Pancreas (tissue), 10 donors: Measurements from ENCODE around the gene DSC3. TPM values are rescaled to one million over a fixed set of nuclear protein-coding genes. Genes with fewer than 3 reads are reported as not detected.

Experiments used
- ATAC-seq, 4 donors: fragments of 200-7000 bp; cut with Tn5 transposase; one replicate each; pipeline versions ENCODE4 v1.8.0 to v1.9.1; 2020; ENCODE audit warnings: mild to moderate bottlenecking in 4 of 4, moderate library complexity in 4 of 4
- DNase-seq, 6 donors: peaks; one replicate each; pipeline ENCODE4 v3.0.0-alpha.2; 2020
- FAIRE-seq: peaks from 2 replicates; lab custom pipeline; 2012; peaks lifted over from hg19 to GRCh38; lab: Jason Lieb, UNC
- H3K27ac ChIP-seq, 4 donors: fragments of 200-600 bp; sonication (generic); 1 replicate in 3 of 4; 2 replicates in 1 of 4; pipeline versions ENCODE4 v1.5.0 to v1.8.0; 2020
- H3K27me3 ChIP-seq, 4 donors: fragments of 200-600 bp; one replicate each; pipeline ENCODE4 v1.8.0; 2021
- H3K36me3 ChIP-seq, 3 donors: fragments of 200-600 bp; sonication (generic) in 1 of 3; one replicate each; pipeline versions ENCODE4 v1.5.0 to v1.8.0; 2020 to 2021
- H3K4me1 ChIP-seq, 3 donors: fragments of 200-600 bp; one replicate each; pipeline ENCODE4 v1.8.0; 2021
- H3K4me3 ChIP-seq, 4 donors: fragments of 200-600 bp; sonication (generic) in 2 of 4; one replicate each; pipeline versions ENCODE4 v1.5.0 to v1.8.0; 2020 to 2021
- H3K9me3 ChIP-seq, 4 donors: fragments of 200-600 bp; one replicate each; pipeline ENCODE4 v1.8.0; 2021
- whole genome bisulfite sequencing, 2 donors: extraction: QIAGEN DNeasy Blood & Tissue Kit; methylation state at CpG; one replicate each; pipeline ENCODE4 v1.1.7; 2013; 5-methylcytosine and 5-hydroxymethylcytosine counted together
- intact Hi-C, 3 donors: fragments of 100-400 bp; cut with DNase I; formaldehyde crosslinking; loops; one replicate each; pipeline versions ENCODE4 v1.11.1 to v1.14.2; 2022
- polyA plus RNA-seq, 2 donors: library from polyadenylated mRNA; stranded (reverse); fragments of 200-250 nt; gene quantifications; one replicate each; pipeline ENCODE4 v1.2.3, GENCODE V29; 2013
- total RNA-seq, 6 donors: library from RNA; stranded (reverse); fragmentation: NEBNext Ultra II Directional in 4 of 6; extraction: Animal tissue kit (Norgen Biotek cat#: 25700) in 4 of 6; gene quantifications; one replicate each; pipeline versions ENCODE4 v1.2.1 to v1.2.4, GENCODE V29; 2021 to 2023
- TF ChIP-seq, protein P1 (sequence below), 4 donors: fragments of 200-600 bp; sonication (generic) in 3 of 4; IDR thresholded peaks; one replicate each; pipeline versions ENCODE4 v1.5.0 to v1.8.0; 2021; ENCODE audit warnings: antibody characterized with exemption in 4 of 4
- donor health status: healthy with polysubstance abuse.
- donor health status: DM: no; HTN: no; CAD: no; lungs with moderate emphysema.
- donor health status: DM: no; HTN: no; CAD: no.
- donor health status: control.
- donor health status: control.
- donor health status: Bipolar disorder and iron deficiency.
- donor health status: DM: yes; HTN: yes; CAD: no.
- donor health status: DM: no; HTN: no; CAD: no.
- donor health status: DM: no; HTN: no; CAD: no.
- donor health status: DM: yes; HTN: yes; CAD: no.

The DSC3 gene
- total and polyA plus RNA-seq, 8 donors, result 0.04 to 0.12 (median 0.06) TPM; not detected in 1

DNA sequence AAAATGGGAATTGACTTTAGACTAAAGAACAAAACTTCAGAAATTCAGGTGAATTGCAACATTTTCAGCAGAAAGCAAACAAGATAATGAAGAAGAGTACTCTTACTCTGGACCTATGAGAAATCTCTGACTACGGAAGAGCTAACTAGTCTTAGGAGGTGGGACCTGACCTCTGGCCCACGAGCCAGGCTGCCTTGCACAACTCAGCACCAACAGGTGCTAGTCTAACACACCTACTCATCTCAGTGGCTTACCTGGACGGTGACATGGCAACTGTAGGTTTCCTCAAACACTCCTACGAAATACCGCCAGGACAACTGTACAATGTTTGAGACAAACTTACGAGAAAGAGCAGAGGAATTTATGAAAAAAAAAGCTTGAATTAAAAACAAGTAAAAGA lies 3.1 kb upstream of the DSC3 start:
- ATAC-seq (no peak), FAIRE-seq (no peak), DNase-seq (no peak)
- no peak overlapping the region for H3K27ac ChIP-seq
- peaks cover 0 to 40% (median 6%) of the 10 kb centered on the region in 4 donors for H3K27me3 ChIP-seq
- H3K4me3 ChIP-seq, result no peak overlapping the region
- no peaks in the 10 kb centered on the region for H3K9me3 ChIP-seq
- no peaks in the 10 kb centered on the region for H3K36me3 ChIP-seq
- peaks cover 0 to 6% (median 3%) of the 10 kb centered on the region in 3 donors for H3K4me1 ChIP-seq
- intact Hi-C loops, result no loop called here
- WGBS, 2 donors, result 81 to 86% methylated on average over 6 of the region's 6 CpGs
- TF ChIP-seq, protein P1, sequence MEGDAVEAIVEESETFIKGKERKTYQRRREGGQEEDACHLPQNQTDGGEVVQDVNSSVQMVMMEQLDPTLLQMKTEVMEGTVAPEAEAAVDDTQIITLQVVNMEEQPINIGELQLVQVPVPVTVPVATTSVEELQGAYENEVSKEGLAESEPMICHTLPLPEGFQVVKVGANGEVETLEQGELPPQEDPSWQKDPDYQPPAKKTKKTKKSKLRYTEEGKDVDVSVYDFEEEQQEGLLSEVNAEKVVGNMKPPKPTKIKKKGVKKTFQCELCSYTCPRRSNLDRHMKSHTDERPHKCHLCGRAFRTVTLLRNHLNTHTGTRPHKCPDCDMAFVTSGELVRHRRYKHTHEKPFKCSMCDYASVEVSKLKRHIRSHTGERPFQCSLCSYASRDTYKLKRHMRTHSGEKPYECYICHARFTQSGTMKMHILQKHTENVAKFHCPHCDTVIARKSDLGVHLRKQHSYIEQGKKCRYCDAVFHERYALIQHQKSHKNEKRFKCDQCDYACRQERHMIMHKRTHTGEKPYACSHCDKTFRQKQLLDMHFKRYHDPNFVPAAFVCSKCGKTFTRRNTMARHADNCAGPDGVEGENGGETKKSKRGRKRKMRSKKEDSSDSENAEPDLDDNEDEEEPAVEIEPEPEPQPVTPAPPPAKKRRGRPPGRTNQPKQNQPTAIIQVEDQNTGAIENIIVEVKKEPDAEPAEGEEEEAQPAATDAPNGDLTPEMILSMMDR (IDR thresholded peaks at IDR 0.05), result no peak

DNA sequence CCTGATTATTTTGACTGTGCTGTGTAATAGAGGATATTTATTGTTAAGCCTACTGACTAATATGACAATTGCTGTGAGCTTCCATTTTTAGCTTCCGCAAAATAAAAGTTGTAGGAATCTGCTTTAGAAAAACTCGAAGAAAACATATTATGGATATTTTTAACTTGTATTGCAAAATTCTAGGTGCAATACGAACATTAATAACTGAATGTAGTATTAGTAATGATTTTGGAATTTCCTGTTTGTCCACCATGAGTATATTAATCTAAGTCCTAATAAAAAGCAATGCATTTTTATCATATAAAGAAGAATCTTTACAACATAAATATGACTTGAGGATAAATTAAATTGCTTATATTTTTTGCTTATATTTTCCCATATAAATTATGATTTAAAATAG lies 2.4 kb upstream of the DSC3 start:
- H3K4me3 ChIP-seq, result no peak overlapping the region
- FAIRE-seq (no peak), ATAC-seq (no peak), DNase-seq (no peak)
- whole genome bisulfite sequencing, 2 donors, result 79% methylated on average over 3 of the region's 3 CpGs
- H3K4me1 ChIP-seq, result peaks cover 0 to 6% (median 3%) of the 10 kb centered on the region in 3 donors
- TF ChIP-seq, protein P1 (IDR thresholded peaks at IDR 0.05), result no peak
- intact Hi-C loops, result no loop called here
- no peaks in the 10 kb centered on the region for H3K9me3 ChIP-seq
- peaks cover 3 to 46% (median 13%) of the 10 kb centered on the region in 4 donors for H3K27me3 ChIP-seq
- H3K27ac ChIP-seq, result no peak overlapping the region
- no peaks in the 10 kb centered on the region for H3K36me3 ChIP-seq

DNA sequence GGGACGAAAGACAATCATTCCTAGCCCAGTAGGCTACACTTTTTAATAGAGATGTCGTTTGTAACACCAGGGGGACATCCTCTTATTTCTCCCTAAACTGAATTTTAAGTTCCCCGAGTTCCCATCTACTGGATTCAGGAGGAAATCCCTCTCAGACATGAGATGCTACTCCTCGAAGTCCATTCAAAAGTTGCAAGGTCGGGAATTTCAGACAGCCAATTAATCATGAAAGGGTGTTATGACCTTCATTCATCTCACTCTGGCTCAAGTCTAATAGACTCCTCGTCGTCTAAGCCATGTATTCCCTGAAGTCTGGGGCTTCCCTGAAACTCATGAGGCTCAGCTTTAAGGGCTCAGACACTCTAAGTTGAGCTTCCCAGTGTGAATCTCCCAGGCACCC lies 1.2 kb upstream of the DSC3 start:
- Histone ChIP-seq H3K4me3 (no peak overlapping the region), H3K36me3 (no peaks in the 10 kb centered on the region), H3K9me3 (no peaks in the 10 kb centered on the region), H3K27ac (no peak overlapping the region), H3K4me1 (peaks cover 0 to 6% (median 3%) of the 10 kb centered on the region in 3 donors), H3K27me3 (peaks cover 7 to 58% (median 23%) of the 10 kb centered on the region in 4 donors)
- TF ChIP-seq, protein P1 (IDR thresholded peaks at IDR 0.05), result no peak
- DNase-seq (no peak), FAIRE-seq (no peak), ATAC-seq (no peak)
- intact Hi-C loops, result no loop called here
- 61 to 67% methylated on average over 7 of the region's 7 CpGs for WGBS, 2 donors

DNA sequence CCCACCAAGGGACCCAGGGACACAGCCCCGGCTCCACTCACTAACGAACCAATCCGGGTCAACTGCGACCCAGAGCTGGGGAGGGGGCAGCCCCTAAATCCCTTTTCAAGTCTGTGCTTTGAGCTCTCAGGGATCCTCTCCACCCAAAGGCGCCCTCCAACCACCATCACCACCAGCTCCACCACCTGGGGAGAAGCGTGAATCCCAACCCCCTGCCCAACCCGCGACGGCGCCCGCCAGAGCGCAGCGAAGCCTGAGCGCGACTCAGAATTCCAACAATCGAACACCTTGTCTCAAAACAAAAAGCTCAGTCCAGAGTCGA lies 497 bp downstream of the DSC3 start:
- ATAC-seq (peak; percentile 25 to 56 (median 40)), DNase-seq (no peak), FAIRE-seq (no peak)
- 5% methylated on average over 17 of the region's 17 CpGs for WGBS, 2 donors
- Histone ChIP-seq H3K4me3 (peak overlapping the region in 2 of 4 donors; percentile 32 to 44), H3K27me3 (peaks cover 7 to 70% (median 23%) of the 10 kb centered on the region in 4 donors), H3K36me3 (no peaks in the 10 kb centered on the region), H3K9me3 (no peaks in the 10 kb centered on the region), H3K27ac (no peak overlapping the region), H3K4me1 (peaks cover 0 to 6% (median 3%) of the 10 kb centered on the region in 3 donors)
- TF ChIP-seq, protein P1 (IDR thresholded peaks at IDR 0.05), result no peak
- intact Hi-C loops, result no loop called here

DNA sequence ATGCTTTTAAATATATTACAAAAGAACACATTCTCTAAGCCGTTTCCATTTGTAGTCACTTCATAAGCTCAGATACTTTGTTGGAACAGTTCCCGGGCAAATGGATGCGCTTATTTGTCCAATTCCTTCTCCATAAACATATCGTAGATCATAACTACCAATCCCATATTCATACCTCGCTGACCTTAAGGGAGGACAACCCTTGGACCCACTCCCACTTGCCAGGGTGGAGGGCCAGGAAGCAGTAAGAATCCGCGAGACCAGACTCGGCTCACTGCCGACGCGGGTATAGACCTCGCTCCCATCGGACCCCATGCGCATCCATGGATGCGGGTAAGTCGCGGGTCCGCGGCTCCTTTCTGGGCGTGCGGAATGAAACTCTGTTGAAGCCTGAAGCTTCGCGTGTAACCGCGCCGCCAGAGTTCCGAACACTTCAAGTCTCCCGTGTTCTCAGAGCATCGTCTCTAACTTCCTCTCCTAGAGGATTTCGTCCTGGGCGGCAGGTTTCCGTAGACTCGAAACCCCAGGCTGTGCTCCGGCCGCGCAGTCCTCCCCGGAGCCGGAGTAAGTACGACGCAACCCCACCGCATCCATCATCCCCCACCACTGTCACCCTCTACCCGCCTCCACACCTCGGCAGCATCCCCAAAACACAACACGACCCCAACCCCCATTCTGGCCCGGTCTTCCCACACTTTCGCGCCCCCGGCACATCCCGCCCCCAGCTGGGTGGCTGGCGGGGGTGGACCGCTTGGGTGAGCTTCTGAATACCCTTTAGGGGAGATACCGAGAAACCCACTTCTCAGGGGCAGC lies 1.1 kb downstream of the DSC3 start:
- TF ChIP-seq, protein P1 (IDR thresholded peaks at IDR 0.05), result no peak
- ATAC-seq, result peak in 3 of 4 donors; percentile 24 to 54 (median 32)
- no peaks in the 10 kb centered on the region for H3K9me3 ChIP-seq
- H3K27me3 ChIP-seq, result peaks cover 7 to 70% (median 23%) of the 10 kb centered on the region in 4 donors
- intact Hi-C loops, result no loop called here
- no peak overlapping the region for H3K27ac ChIP-seq
- no peak for FAIRE-seq
- H3K36me3 ChIP-seq, result no peaks in the 10 kb centered on the region
- peaks cover 0 to 6% (median 3%) of the 10 kb centered on the region in 3 donors for H3K4me1 ChIP-seq
- H3K4me3 ChIP-seq, result peak overlapping the region in 1 of 4 donors; percentile 44
- peak in 2 of 6 donors; percentile 56 to 65 for DNase-seq
- 7% methylated on average over 52 of the region's 52 CpGs for WGBS, 2 donors
